Epithelial cell of esophagus (primary cell): ENCODE measurements around the gene CCL17.

Source experiments
- DNase-seq: peaks from one replicate; pipeline ENCODE4 v3.0.0; 2010; ENCODE audit warnings: low read depth
- H3K4me3 ChIP-seq: 2 replicates; pipeline ENCODE4 v1.5.1; 2011; ENCODE audit warnings: mild to moderate bottlenecking, low read length, control low read depth
- TF ChIP-seq, protein P1 (sequence below): IDR thresholded peaks from 2 replicates; pipeline ENCODE4 v1.5.1; 2011; ENCODE audit warnings: low read depth, mild to moderate bottlenecking, low read length, control low read depth, inconsistent platforms; ENCODE audit not compliant: insufficient read depth; ENCODE audit errors: missing control alignments

CCL17 gene

DNA sequence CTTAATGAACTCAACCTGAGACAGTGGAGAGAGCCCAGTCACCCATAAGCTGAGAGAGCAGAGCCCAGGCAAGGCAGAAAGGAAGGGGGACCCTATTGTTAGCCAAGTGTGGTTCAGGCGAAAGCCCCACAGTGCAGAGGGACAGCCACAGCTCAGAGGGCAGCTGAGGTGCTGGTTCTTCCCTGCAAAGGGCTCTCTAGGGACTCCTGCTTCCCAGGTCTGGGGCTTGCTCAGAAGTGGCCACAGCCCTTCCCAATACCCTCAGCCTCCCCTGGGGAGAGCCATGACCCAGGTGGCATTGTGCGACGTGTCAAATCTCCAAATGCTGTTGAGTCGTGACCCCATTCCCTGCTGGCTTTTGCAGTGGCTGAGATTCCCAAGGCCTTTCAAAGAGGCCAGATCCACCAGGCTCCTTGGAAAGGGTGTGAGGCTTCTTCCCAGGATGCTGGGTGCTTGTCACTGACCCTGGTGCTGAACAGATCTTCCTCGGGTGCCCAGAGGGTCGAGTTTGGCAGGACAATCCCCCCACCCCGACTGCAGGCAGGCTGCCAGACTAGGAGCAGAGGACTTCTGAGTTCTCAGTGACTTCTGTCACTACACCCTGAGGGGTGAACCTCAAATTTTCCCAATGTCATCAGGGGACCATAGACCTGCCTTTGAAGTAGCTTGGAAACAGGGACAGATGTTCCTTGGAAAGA, 2.5 kb upstream of the CCL17 start:
- DNase-seq, result no peak
- no peak overlapping the region for H3K4me3 ChIP-seq
- TF ChIP-seq, protein P1, sequence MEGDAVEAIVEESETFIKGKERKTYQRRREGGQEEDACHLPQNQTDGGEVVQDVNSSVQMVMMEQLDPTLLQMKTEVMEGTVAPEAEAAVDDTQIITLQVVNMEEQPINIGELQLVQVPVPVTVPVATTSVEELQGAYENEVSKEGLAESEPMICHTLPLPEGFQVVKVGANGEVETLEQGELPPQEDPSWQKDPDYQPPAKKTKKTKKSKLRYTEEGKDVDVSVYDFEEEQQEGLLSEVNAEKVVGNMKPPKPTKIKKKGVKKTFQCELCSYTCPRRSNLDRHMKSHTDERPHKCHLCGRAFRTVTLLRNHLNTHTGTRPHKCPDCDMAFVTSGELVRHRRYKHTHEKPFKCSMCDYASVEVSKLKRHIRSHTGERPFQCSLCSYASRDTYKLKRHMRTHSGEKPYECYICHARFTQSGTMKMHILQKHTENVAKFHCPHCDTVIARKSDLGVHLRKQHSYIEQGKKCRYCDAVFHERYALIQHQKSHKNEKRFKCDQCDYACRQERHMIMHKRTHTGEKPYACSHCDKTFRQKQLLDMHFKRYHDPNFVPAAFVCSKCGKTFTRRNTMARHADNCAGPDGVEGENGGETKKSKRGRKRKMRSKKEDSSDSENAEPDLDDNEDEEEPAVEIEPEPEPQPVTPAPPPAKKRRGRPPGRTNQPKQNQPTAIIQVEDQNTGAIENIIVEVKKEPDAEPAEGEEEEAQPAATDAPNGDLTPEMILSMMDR, result no peak

DNA sequence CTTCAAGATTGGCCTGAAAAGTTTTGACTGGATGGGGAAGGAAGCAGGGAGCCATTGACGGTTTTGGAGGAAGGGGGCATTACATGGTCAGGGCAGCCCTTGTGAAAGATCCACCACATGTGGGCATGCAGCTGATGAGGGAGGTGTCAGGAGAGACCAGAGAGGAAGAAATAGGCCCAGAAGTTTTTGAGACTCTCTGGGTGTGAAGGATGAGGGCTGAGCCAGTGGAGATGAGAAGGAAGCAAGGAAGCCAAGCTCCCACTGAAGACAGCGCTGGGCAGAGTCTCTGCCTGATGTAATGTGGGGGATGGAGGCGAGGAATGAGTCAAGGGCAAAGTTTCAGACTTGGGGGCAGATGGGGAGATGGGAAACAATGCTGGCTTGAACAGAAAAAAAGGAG, 530 bp downstream of the CCL17 start:
- no peak for DNase-seq
- TF ChIP-seq, protein P1, result no peak
- no peak overlapping the region for H3K4me3 ChIP-seq

DNA sequence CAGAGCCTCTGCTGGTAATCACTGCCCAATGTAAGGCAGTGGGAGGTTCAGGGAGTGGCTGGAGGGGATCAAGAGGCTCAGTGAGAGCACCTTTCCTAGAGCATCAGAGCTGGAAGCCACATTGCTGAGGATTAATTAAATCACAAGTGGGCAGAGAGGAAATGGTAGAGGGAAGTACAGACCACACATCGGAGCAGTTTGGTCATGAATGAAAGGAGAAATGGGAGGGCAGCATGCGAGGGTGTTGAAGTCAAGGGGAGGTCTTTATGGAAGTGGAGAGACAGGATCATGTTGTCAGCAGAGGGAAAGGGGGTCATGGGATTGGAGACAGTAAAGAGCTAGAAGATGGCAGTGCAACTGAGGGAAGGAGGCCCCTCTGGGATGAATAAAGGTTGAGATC, 2.3 kb downstream of the CCL17 start:
- no peak overlapping the region for H3K4me3 ChIP-seq
- TF ChIP-seq, protein P1, result no peak
- DNase-seq, result no peak

DNA sequence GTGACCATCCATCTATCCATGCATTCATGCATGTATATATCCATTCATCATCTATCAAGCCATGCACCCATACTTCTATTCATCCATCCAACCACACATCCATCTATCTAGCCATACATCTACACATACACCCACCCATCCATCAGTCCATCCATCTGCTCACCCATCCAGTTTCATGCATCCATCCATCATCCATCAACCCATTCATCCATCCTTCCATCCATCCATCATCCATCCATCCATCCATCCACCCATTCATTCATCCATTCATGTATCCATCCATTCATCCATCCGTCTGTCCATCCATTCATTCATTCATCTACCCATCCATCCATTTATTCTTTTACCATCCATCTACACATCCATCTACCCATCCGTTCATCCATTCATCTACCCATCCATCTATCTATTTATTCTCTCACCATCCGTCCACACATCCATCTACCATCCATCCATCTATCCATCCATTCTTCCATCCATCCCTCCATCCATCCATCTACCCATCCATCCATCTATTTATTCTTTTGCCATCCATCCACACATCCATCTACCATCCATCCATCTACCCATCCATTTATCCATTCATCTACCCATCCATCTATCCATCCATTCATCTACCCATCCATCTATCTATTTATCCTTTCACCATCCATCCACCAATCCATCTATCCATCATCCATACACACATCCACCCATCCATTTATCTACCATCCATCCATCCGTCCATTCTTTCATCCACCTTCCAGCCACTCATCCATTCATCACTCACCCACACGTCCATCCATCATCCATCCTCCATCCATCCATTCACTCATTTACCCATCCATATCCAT, 3.2 kb downstream of the CCL17 start:
- H3K4me3 ChIP-seq, result no peak overlapping the region
- DNase-seq, result no peak
- TF ChIP-seq, protein P1, result no peak

DNA sequence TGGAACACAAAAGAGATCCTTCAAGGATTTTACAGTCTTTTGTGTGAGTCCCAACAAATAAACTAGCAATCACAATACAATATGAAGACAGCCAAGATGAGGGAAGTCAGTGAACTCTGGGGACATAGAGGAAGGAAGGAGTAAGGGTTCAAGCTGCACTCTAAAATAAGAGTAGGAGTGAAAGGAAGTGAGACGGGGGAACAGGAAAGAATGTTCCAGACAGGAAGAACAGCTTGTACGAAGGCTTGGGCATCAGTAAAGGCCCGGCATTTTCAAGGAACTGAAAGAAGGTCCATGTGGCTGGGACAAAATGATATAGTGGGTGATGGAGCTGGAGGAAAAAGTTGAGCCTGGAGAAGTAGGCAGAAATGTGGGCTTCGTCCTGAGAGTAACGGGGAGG, 4.5 kb downstream of the CCL17 start:
- TF ChIP-seq, protein P1, result no peak
- no peak overlapping the region for H3K4me3 ChIP-seq
- no peak for DNase-seq

DNA sequence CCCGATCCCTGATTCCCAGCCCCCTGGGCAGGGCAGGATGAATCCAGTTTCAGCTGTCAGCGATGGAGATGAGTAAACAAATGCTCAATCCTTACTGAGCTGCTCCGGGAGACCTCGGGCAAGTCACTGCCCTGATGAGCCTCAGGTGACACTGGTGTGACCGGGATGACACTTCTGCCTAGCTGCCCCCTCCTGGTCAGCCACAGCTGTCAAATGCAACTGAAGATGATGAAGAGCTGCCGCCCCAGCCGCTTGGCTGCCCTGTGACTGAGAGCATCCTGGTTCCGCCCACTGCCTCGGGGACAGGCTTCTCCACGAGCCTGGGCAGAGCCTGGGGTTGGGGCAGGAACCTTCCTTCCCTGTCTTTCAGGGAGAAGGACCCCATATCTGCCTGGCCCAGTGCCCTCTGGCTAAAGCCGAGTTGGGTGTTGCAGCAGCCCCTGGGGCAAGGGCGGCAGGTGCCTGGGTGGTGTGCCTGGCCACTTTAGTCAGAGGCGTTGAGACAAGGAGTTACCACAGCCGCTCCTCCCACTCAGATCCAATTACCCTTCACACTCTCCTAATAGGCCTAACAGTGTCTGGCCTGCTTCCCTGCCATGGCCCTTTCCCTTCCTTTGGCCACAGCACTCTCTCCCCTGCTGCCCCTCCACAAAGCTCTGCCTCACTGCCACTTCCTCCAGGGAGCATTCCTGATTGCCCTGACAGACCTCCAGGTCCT, 5.5 kb downstream of the CCL17 start:
- TF ChIP-seq, protein P1, result no peak
- no peak overlapping the region for H3K4me3 ChIP-seq
- peak; percentile 42 for DNase-seq
